HG02970 (cell line): Measurements from ENCODE around the gene DROSHA.

ENCODE experiments used
- ATAC-seq: cut with Tn5 transposase; IDR thresholded peaks from one replicate; pipeline ENCODE4 v1.9.1; 2021; ENCODE audit warnings: mild to moderate bottlenecking, moderate library complexity, moderate number of reproducible peaks; ENCODE audit not compliant: unreplicated experiment, low FRiP score

The DROSHA gene

GRCh38 chr5:31470608-31471007 is 61.3 kb downstream of the DROSHA start:
- no peak for ATAC-seq

GRCh38 chr5:31469886-31470285 is 62.0 kb downstream of the DROSHA start:
- no peak for ATAC-seq

GRCh38 chr5:31469466-31469865 is 62.4 kb downstream of the DROSHA start:
- ATAC-seq = no peak

GRCh38 chr5:31465291-31465690 is 66.6 kb downstream of the DROSHA start:
- no peak for ATAC-seq

GRCh38 chr5:31464081-31464480 is 67.8 kb downstream of the DROSHA start:
- ATAC-seq = no peak

- ATAC-seq = no peak
Measured at GRCh38 chr5:31463351-31463750, 68.5 kb downstream of the DROSHA start.

GRCh38 chr5:31459594-31459993 is 72.3 kb downstream of the DROSHA start:
- no peak for ATAC-seq

- ATAC-seq = no peak
Measured at GRCh38 chr5:31455172-31455571, 76.7 kb downstream of the DROSHA start.

- no peak for ATAC-seq
Measured at GRCh38 chr5:31453522-31453921, 78.4 kb downstream of the DROSHA start.

- ATAC-seq = no peak
Measured at GRCh38 chr5:31452314-31452713, 79.6 kb downstream of the DROSHA start.

GRCh38 chr5:31449962-31450361 is 81.9 kb downstream of the DROSHA start:
- ATAC-seq = no peak

- ATAC-seq = no peak
Measured at GRCh38 chr5:31449174-31449573, 82.7 kb downstream of the DROSHA start.

GRCh38 chr5:31445041-31445600 is 86.8 kb downstream of the DROSHA start:
- ATAC-seq = no peak

GRCh38 chr5:31443572-31443971 is 88.3 kb downstream of the DROSHA start:
- no peak for ATAC-seq

GRCh38 chr5:31442058-31442745 is 89.7 kb downstream of the DROSHA start:
- no peak for ATAC-seq

GRCh38 chr5:31436851-31437250 is 95.0 kb downstream of the DROSHA start:
- ATAC-seq = no peak

GRCh38 chr5:31435730-31436129 is 96.2 kb downstream of the DROSHA start:
- no peak for ATAC-seq

- no peak for ATAC-seq
Measured at GRCh38 chr5:31434898-31435297, 97.0 kb downstream of the DROSHA start.

- no peak for ATAC-seq
Measured at GRCh38 chr5:31433229-31433628, 98.7 kb downstream of the DROSHA start.

- ATAC-seq = no peak
Measured at GRCh38 chr5:31427724-31428309, 104.1 kb downstream of the DROSHA start.

- no peak for ATAC-seq
Measured at GRCh38 chr5:31427013-31427723, 104.7 kb downstream of the DROSHA start.
